Type B pancreatic cell (in vitro differentiated cells): ENCODE measurements around the gene DCHS2. TPM values are rescaled to one million over a fixed set of nuclear protein-coding genes. Genes with fewer than 3 reads are reported as not detected.
"Not testable (repeated sequence)": the region's sequence is repeated elsewhere in the genome, so short reads cannot be mapped to it uniquely, and the experiment has no call there.

Experiments
- DNase-seq: peaks from one replicate; pipeline ENCODE4 v3.0.0; 2021; ENCODE audit warnings: mixed read lengths; ENCODE audit not compliant: unreplicated experiment; ENCODE audit errors: extremely low spot score
- H3K27ac Mint-ChIP-seq: 2 replicates; pipeline ENCODE4 v1.8.0; 2021; ENCODE audit warnings: mild to moderate bottlenecking, mixed read lengths
- H3K27me3 Mint-ChIP-seq: 2 replicates; pipeline ENCODE4 v1.8.0; 2021; ENCODE audit warnings: mixed read lengths
- H3K36me3 Mint-ChIP-seq: 2 replicates; pipeline ENCODE4 v1.8.0; 2021; ENCODE audit warnings: mixed read lengths
- H3K4me1 Mint-ChIP-seq: one replicate; pipeline ENCODE4 v1.8.0; 2021; ENCODE audit warnings: mixed read lengths; ENCODE audit not compliant: unreplicated experiment
- H3K4me3 Mint-ChIP-seq: 2 replicates; pipeline ENCODE4 v1.8.0; 2021; ENCODE audit warnings: mild to moderate bottlenecking, mixed read lengths
- H3K9me3 Mint-ChIP-seq: 2 replicates; pipeline ENCODE4 v1.8.0; 2021; ENCODE audit warnings: mixed read lengths
- total RNA-seq: library from RNA; stranded (reverse); gene quantifications from 2 replicates; pipeline ENCODE4 v1.2.1, GENCODE V29; 2021; ENCODE audit warnings: low replicate concordance
- TF ChIP-seq, protein P1 (sequence below): fragments of 200-600 bp; sonication (generic); conservative IDR thresholded peaks from 2 replicates; pipeline ENCODE4 v1.5.0; 2021; ENCODE audit warnings: antibody characterized with exemption, mild to moderate bottlenecking

Gene DCHS2
- total RNA-seq, 1 donor from 2014 or later = 1.8 TPM

- DNase-seq = no peak
- Mint-ChIP-seq H3K27me3 (peaks cover 9% of the 10 kb centered on the region), H3K4me3 (no peak overlapping the region)
These were observed 260.9 kb downstream of the DCHS2 start for GRCh38 chr4:154230723-154231122.

GRCh38 chr4:154230091-154230490 lies 261.5 kb downstream of the DCHS2 start:
- no peak overlapping the region for H3K27ac Mint-ChIP-seq
- no peak overlapping the region for H3K4me3 Mint-ChIP-seq
- TF ChIP-seq, protein P1, sequence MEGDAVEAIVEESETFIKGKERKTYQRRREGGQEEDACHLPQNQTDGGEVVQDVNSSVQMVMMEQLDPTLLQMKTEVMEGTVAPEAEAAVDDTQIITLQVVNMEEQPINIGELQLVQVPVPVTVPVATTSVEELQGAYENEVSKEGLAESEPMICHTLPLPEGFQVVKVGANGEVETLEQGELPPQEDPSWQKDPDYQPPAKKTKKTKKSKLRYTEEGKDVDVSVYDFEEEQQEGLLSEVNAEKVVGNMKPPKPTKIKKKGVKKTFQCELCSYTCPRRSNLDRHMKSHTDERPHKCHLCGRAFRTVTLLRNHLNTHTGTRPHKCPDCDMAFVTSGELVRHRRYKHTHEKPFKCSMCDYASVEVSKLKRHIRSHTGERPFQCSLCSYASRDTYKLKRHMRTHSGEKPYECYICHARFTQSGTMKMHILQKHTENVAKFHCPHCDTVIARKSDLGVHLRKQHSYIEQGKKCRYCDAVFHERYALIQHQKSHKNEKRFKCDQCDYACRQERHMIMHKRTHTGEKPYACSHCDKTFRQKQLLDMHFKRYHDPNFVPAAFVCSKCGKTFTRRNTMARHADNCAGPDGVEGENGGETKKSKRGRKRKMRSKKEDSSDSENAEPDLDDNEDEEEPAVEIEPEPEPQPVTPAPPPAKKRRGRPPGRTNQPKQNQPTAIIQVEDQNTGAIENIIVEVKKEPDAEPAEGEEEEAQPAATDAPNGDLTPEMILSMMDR = no peak
- H3K4me1 Mint-ChIP-seq = no peaks in the 10 kb centered on the region
- peaks cover 8% of the 10 kb centered on the region for H3K27me3 Mint-ChIP-seq
- H3K36me3 Mint-ChIP-seq = no peaks in the 10 kb centered on the region
- peaks cover 4% of the 10 kb centered on the region for H3K9me3 Mint-ChIP-seq
- no peak for DNase-seq

More at GRCh38 chr4:154230723-154231122, 260.9 kb downstream of the DCHS2 start:
- no peaks in the 10 kb centered on the region for H3K4me1 Mint-ChIP-seq
- H3K36me3 Mint-ChIP-seq = no peaks in the 10 kb centered on the region
- H3K27ac Mint-ChIP-seq = no peak overlapping the region
- peaks cover 4% of the 10 kb centered on the region for H3K9me3 Mint-ChIP-seq
- TF ChIP-seq, protein P1 = no peak

DNA sequence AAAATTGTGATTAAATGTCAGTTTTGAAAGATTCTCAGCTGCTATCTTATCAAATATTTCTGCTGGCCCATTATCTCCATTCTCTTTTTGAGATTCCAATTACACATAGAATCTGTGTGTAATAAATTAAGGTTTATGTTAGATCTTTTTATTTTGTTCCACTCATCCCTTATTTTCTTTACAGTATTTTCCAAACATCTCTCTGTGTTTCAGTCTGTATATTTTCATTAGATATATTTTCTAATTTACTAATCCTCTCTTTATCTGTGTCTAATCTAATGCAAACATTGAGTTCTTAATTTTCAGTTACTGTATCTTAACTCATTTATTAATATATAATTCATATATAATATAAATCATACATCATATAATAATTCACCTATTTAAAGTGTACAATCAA lies 268.7 kb downstream of the DCHS2 start:
- Mint-ChIP-seq H3K36me3 (peaks cover 4% of the 10 kb centered on the region), H3K4me1 (no peaks in the 10 kb centered on the region), H3K4me3 (no peak overlapping the region), H3K9me3 (peaks cover 1% of the 10 kb centered on the region), H3K27ac (no peak overlapping the region), H3K27me3 (no peaks in the 10 kb centered on the region)
- TF ChIP-seq, protein P1 = no peak
- no peak for DNase-seq

DNA sequence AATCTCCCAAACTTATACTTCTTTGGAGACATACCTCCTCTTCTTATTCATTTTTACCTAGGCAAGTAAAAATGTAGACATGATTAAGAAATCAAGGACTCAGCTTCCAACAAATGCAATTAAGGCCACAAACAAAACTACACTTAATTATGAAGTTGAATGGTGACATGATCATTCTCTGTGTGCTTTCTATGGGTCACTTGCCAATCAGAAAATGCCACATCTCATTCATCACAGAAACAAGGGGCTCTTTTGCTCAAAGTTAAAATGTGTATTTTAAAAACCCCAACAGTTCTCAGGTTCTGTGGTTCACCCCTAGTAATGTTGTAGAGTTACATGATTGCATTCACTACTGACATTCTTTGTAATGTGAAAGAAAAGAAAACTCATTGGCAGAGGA lies 273.5 kb downstream of the DCHS2 start:
- Mint-ChIP-seq H3K4me3 (no peak overlapping the region), H3K9me3 (no peaks in the 10 kb centered on the region), H3K27me3 (no peaks in the 10 kb centered on the region), H3K36me3 (no peaks in the 10 kb centered on the region), H3K4me1 (no peaks in the 10 kb centered on the region), H3K27ac (no peak overlapping the region)
- DNase-seq = no peak
- TF ChIP-seq, protein P1 = no peak

- H3K27me3 Mint-ChIP-seq = not testable (repeated sequence)
These were observed 274.2 kb downstream of the DCHS2 start for GRCh38 chr4:154217384-154217783.

GRCh38 chr4:154211506-154211905 lies 280.1 kb downstream of the DCHS2 start:
- no peak overlapping the region for H3K4me3 Mint-ChIP-seq
- peaks cover 7% of the 10 kb centered on the region for H3K27me3 Mint-ChIP-seq
- TF ChIP-seq, protein P1 = no peak
- H3K9me3 Mint-ChIP-seq = no peaks in the 10 kb centered on the region
- no peaks in the 10 kb centered on the region for H3K4me1 Mint-ChIP-seq
- H3K27ac Mint-ChIP-seq = no peak overlapping the region
- H3K36me3 Mint-ChIP-seq = no peaks in the 10 kb centered on the region
- no peak for DNase-seq

More at GRCh38 chr4:154217384-154217783, 274.2 kb downstream of the DCHS2 start:
- not testable (repeated sequence) for H3K9me3 Mint-ChIP-seq, DNase-seq, H3K4me3 Mint-ChIP-seq, H3K4me1 Mint-ChIP-seq, H3K27ac Mint-ChIP-seq, H3K36me3 Mint-ChIP-seq
